Smooth muscle cell of the pulmonary artery (primary cell): ENCODE data around the gene CCL13. TPM values are rescaled to one million over a fixed set of nuclear protein-coding genes. Genes with fewer than 3 reads are reported as not detected.

Experiments
- total RNA-seq: library from RNA; depleted of rRNA; stranded (reverse); fragments of >200 nt; gene quantifications from 2 replicates; pipeline ENCODE4 v1.2.3, GENCODE V29; 2014

The CCL13 gene
- 3.9 TPM in 1 of 2 replicates, not detected in the other for total RNA-seq

DNA sequence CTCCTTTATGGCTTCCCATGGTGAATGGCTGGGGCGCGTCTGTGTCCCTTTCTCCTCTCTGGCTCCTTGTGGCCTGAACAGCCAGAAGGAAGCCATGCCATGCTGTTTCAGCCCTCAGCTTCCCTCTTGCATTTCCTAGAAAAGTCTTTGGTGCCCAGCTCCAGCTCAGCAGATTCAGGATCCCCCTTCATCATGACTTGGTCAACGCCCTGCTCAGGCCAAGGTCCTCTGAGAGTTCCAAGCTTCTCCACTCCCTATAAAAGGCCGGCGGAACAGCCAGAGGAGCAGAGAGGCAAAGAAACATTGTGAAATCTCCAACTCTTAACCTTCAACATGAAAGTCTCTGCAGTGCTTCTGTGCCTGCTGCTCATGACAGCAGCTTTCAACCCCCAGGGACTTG, at the start of gene CCL13:
TSS of gene CCL13 (plus strand) at position 287 of the 400 bp plus-strand sequence. CDS start at position 334, 47 bp downstream.

DNA sequence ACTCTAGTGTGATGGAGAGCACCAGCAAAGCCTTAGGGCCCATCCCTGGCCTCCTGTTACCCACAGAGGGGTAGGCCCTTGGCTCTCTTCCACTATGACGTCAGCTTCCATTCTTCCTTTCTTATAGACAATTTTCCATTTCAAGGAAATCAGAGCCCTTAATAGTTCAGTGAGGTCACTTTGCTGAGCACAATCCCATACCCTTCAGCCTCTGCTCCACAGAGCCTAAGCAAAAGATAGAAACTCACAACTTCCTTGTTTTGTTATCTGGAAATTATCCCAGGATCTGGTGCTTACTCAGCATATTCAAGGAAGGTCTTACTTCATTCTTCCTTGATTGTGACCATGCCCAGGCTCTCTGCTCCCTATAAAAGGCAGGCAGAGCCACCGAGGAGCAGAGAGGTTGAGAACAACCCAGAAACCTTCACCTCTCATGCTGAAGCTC, 37.2 kb upstream of the CCL13 start, which contains the start of gene CCL8:
TSS of gene CCL8 (plus strand) at position 397 of the 445 bp plus-strand sequence. CDS start 67 bp downstream, outside the sequence.

DNA sequence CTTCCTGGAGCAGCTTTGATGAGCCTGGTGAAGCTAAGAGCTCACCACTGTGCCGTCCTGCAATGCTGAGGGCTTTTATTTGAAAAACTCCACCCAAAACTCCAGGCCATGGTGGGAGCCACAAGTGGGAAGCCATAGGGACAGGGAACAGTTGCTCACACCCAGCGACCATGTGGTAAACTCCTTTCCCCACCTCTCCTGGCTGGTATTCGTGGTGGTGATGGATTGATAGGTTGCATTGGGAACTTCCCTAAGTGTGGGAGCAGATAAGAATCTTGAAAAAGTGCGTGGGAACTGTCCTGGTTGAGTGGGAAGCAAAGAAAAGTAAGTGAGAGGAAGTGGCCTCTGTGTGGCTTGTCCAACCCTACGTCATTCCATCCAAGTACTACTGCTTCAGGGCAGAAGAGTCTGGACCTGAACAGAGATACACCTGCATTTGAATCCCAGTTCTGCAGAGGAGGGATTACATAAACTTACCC, 6.9 kb downstream of the CCL13 start, which contains the start of gene CCL1:
TSS of gene CCL1 (minus strand) at position 51 of the 479 bp plus-strand sequence. CDS start 72 bp downstream, outside the sequence.

Other genes with a start within 250 kb of the CCL13 start
- 163 and 208 TPM in 2 replicates for gene CCL2, start 101.2 kb upstream of the CCL13 start, total RNA-seq
- 0.85 and 3.7 TPM in 2 replicates for gene CCL7, start 86.3 kb upstream of the CCL13 start, total RNA-seq
- gene CCL11, start 70.7 kb upstream of the CCL13 start, total RNA-seq: not detected in 2 replicates
- gene CCL8, start 37.0 kb upstream of the CCL13 start, total RNA-seq: 0.20 and 0.26 TPM in 2 replicates
- not detected in 2 replicates for gene CCL1, start 6.8 kb downstream of the CCL13 start, total RNA-seq
- 0.07 TPM in 2 replicates for gene TMEM132E, start 223.1 kb downstream of the CCL13 start, total RNA-seq